KOPT-K1 (cell line): ENCODE data around the gene CYTH3.
"Not testable (repeated sequence)": the region's sequence is repeated elsewhere in the genome, so short reads cannot be mapped to it uniquely, and the experiment has no call there.

ENCODE experiments used
- H3K27ac ChIP-seq: fragments of 200-600 bp; sonication (generic); 2 replicates; pipeline ENCODE4 v1.5.1; 2016; ENCODE audit warnings: antibody characterized with exemption, mild to moderate bottlenecking, low read depth, low read length; ENCODE audit not compliant: poor library complexity, severe bottlenecking
- H3K36me3 ChIP-seq: fragments of 200-600 bp; sonication (generic); 2 replicates; pipeline ENCODE4 v1.5.1; 2017; ENCODE audit warnings: antibody characterized with exemption, mild to moderate bottlenecking, low read length, moderate library complexity; ENCODE audit not compliant: insufficient read depth
- H3K9me3 ChIP-seq: fragments of 200-600 bp; sonication (generic); 2 replicates; pipeline ENCODE4 v1.5.1; 2017; ENCODE audit warnings: antibody characterized with exemption, low read length, mild to moderate bottlenecking; ENCODE audit not compliant: insufficient read depth, poor library complexity, severe bottlenecking

The CYTH3 gene

DNA sequence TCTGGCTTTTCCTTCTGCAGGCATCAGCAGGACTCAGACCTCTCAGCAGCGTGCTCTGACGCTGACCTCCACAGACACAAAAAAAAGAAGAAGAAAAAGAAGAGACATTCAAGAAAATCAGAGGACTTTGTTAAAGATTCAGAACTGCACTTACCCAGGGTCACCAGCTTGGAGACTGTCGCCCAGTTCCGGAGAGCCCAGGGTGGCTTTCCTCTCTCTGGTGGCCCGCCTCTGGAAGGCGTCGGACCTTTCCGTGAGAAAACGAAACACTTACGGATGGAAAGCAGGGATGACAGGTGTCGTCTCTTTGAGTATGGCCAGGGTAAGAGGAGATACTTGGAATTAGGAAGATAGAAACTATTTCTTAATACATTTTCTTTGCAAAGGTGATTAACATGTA, 115.7 kb downstream of the CYTH3 start:
- H3K27ac ChIP-seq = no peak overlapping the region
- H3K9me3 ChIP-seq = no peaks in the 10 kb centered on the region
- peaks cover 100% of the 10 kb centered on the region for H3K36me3 ChIP-seq

DNA sequence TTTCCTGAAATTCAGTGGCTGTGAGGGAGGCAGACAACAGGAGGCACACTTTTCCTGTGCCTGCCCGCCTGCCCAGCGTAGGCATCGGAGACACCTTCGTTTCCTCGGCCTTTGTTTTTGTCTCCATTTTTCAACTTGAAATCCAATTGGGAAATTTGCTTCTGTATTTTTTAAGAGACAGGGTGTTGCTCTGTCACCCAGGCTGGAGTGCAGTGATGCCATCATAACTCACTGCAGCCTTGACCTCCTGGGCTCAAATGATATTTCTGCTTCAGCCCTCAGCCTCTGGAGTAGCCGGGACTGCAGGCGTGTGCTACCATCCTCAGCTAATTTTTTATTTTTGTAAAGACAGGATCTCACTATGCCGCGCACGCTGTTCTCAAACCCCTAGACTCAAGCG, 116.8 kb downstream of the CYTH3 start:
- H3K9me3 ChIP-seq = no peaks in the 10 kb centered on the region
- H3K36me3 ChIP-seq = peaks cover 100% of the 10 kb centered on the region
- no peak overlapping the region for H3K27ac ChIP-seq

DNA sequence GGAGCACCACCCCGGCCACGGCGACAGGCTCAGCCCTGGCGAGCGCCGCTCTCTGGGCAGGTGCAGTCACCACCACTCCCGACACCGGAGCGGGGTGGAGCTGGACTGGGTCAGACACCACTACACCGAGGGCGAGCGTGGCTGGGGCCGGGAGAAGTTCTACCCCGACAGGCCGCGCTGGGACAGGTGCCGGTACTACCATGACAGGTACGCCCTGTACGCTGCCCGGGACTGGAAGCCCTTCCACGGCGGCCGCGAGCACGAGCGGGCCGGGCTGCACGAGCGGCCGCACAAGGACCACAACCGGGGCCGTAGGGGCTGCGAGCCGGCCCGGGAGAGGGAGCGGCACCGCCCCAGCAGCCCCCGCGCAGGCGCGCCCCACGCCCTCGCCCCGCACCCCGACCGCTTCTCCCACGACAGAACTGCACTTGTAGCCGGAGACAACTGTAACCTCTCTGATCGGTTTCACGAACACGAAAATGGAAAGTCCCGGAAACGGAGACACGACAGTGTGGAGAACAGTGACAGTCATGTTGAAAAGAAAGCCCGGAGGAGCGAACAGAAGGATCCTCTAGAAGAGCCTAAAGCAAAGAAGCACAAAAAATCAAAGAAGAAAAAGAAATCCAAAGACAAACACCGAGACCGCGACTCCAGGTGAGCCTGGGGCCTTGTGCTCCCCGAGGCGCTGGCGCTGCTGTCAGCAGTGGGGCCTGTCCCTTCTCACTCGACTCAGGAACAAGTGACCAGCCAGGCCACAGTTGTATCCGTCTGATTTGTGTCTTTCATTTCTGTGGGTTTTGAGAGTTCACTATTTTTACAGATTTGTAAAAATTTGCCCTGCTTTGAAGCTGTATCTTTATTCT, 117.7 kb downstream of the CYTH3 start:
- peaks cover 100% of the 10 kb centered on the region for H3K36me3 ChIP-seq
- no peak overlapping the region for H3K27ac ChIP-seq
- no peaks in the 10 kb centered on the region for H3K9me3 ChIP-seq

DNA sequence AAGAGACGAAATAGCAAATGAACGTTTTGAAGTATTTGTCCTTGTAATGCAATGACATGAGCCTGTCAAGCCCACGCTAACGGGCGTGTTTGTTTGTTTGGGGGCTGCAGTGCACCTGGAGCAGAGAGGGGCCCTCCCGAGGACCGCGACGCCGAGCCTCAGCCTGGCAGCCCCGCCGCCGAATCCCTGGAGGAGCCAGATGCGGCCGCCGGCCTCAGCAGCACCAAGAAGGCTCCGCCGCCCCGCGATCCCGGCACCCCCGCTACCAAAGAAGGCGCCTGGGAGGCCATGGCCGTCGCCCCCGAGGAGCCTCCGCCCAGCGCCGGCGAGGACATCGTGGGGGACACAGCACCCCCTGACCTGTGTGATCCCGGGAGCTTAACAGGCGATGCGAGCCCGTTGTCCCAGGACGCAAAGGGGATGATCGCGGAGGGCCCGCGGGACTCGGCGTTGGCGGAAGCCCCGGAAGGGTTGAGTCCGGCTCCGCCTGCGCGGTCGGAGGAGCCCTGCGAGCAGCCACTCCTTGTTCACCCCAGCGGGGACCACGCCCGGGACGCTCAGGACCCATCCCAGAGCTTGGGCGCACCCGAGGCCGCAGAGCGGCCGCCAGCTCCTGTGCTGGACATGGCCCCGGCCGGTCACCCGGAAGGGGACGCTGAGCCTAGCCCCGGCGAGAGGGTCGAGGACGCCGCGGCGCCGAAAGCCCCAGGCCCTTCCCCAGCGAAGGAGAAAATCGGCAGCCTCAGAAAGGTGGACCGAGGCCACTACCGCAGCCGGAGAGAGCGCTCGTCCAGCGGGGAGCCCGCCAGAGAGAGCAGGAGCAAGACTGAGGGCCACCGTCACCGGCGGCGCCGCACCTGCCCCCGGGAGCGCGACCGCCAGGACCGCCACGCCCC, 118.5 kb downstream of the CYTH3 start:
- no peaks in the 10 kb centered on the region for H3K9me3 ChIP-seq
- peaks cover 100% of the 10 kb centered on the region for H3K36me3 ChIP-seq
- H3K27ac ChIP-seq = no peak overlapping the region

DNA sequence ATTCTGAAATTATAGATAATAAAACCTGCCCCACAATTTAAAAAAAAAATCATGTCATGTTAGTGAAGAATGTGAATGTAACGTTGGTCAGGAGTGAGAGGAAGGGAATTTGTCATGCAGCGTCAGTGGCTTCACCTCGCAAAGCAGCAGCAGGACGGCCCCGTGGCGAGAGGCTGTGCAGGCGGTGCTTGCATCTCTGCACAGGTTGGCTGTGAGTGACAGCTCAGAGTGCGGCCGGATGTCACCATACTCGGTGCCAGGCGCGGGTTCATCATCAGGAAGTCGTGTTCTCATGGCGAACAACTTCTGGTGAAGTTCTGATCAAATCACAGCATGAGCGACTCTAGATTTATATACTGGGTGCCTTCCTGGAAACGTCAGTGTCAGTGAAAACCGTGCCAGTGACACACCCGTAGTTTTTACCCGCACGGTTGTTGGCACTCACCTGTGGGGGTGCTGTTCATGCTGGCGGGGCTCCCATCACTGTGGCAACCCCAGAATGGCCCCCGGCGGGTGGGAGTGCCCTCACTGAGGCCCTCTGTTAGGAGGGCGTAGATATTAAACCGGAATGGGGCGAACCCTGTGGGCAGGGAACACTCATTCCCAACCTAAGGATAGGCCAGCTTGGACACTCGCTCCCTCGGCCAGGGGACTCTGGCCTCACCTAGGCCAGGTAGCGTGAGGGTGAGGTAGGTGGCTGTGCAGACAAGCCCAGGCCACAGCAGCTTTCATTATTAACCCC, 120.3 kb downstream of the CYTH3 start:
- Histone ChIP-seq H3K36me3 (peaks cover 100% of the 10 kb centered on the region), H3K27ac (no peak overlapping the region), H3K9me3 (no peaks in the 10 kb centered on the region)

DNA sequence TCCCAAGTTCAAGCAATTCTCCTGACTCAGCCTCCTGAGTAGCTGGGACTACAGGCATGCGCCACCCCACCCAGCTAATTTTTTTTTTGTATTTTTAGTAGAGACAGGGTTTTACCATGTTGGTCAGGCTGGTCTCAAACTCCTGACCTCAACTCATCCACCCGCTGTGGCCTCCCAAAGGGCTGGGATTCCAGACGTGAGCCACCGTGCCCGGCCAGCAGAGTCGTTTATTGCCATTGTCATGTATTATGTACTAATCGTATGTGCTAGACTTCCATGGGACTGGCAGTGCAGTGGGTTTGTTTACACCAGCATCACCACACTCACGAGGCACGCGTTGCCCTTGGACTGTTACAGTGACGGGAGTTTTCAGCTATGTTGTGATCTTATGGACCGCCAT, 120.9 kb downstream of the CYTH3 start:
- peaks cover 100% of the 10 kb centered on the region for H3K36me3 ChIP-seq
- not testable (repeated sequence) for H3K9me3 ChIP-seq, H3K27ac ChIP-seq

DNA sequence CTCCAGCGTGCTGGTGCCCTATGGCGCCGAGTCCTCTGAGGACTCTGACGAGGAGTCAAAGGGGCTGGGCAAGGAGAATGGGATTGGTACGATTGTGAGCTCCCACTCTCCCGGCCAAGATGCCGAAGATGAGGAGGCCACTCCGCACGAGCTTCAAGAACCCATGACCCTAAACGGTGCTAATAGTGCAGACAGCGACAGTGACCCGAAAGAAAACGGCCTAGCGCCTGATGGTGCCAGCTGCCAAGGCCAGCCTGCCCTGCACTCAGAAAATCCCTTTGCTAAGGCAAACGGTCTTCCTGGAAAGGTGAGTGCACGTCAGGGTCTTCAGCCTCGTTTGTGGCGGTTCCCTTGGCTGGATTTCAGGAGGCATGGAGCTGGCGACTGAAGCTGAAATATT, 122.4 kb downstream of the CYTH3 start:
- no peak overlapping the region for H3K27ac ChIP-seq
- no peaks in the 10 kb centered on the region for H3K9me3 ChIP-seq
- H3K36me3 ChIP-seq = peaks cover 100% of the 10 kb centered on the region

DNA sequence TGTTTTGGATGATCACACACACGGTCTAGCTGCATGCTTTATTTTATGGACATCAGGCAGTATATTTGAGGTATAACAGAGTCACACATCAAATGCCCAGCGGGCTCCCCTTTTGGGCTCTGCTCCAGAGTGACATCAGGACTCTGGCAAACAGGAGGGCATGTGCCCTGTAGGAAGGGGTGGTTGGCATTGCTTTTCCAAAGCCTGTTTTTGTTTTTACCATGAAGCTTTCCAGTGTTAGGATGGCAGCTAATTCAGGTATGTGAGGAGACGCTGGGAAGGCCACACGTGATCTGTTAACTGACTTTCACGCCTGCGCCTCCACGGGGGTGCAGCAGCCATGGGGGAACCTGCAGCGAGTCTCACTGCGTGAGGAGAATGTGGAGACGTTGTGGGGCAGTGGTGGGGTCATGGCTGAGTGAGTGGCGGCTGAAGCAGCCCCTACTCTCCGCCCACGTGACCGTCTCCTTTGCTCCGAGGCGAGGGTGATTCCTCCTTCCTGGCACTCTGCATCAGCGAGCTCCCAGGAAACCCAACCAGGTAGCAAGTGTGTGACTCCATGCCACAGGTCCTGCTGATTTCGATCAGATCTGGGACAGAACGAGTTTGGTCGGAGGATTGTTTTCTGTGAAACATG, 123.6 kb downstream of the CYTH3 start:
- Histone ChIP-seq H3K36me3 (peaks cover 100% of the 10 kb centered on the region), H3K9me3 (no peaks in the 10 kb centered on the region), H3K27ac (no peak overlapping the region)

DNA sequence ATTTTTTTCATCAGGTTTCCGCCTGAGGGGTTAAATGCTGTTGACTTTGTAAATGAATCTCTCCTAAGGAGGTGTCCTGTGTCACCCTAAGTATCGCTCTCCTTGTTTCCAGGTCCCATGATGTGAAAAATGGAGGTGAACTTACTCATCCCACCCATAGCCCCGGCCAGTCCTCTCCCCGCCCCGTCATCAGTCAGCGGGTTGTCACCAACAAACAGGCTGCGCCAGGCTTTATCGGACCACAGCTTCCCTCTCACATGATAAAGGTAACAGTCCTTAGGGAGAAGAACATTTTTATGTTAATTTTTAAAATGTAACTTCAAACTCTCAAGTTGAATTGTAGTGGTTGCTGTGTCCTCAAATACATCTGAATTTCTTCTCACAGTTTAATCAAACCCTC, 124.8 kb downstream of the CYTH3 start:
- H3K36me3 ChIP-seq = peaks cover 98% of the 10 kb centered on the region
- no peak overlapping the region for H3K27ac ChIP-seq

DNA sequence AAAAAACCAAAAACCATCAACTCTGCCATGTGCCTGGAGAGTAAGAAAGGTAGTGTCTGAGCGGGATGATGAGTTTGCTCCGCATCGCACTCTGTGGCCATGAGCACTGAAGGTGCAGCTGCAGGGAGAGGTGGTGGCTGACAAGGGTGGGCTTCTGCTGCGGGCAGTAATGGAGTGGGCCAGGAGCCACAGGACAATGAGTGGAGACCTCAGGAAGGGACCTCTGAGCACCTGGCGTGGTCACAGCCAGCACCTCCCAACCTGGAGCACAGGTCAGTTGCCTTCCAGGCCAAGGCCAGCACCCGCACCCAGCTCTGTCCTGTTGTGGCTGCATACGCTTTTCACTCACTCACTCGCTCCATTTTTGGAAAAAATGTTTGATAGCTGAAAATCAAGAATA, 125.8 kb downstream of the CYTH3 start:
- Histone ChIP-seq H3K9me3 (no peaks in the 10 kb centered on the region), H3K27ac (no peak overlapping the region), H3K36me3 (peaks cover 98% of the 10 kb centered on the region)

More for the DNA sequence above, 124.8 kb downstream of the CYTH3 start:
- no peaks in the 10 kb centered on the region for H3K9me3 ChIP-seq

DNA sequence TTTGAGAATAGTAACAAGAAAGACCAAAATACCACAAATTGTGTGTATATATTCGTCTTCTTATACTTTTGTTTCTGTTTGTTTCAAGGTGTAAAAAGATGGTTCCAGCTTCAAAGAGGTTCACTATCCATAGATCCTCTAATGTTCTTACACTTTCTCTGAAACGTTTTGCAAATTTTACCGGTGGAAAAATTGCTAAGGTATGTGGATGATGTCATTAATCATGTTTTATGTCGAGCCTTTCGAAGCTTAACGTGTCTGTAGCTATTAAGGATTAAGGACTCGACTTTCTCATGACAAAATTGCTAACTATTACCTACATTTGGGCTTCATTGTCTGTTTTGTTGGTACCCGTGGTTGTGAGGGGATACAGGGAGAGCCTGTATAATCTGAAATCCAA, 128.4 kb downstream of the CYTH3 start:
- peaks cover 96% of the 10 kb centered on the region for H3K36me3 ChIP-seq

DNA sequence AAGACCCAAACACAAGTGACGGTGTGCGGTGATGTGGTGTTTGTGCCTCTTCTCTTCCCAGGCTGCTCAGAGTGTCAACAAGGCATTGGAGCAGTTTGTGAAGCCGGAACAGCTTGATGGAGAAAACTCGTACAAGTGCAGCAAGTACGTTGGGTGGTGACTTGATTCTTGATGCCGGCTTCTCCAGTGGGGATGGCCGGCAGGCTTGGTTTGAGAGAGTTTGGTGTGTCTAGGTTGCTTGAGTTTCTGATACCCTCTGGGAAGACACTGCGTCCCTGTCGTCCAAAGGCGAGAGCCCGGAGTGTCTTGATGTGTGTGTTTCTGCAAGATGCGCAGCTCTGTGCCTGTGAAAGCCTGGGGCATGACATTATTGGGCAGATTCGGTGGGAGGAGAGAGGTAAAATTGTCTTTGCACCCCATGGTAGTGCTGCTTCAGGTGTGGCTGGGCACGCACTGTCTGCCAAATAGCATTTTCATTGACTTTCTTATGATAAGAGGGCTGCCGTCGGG, 129.5 kb downstream of the CYTH3 start:
- H3K36me3 ChIP-seq = peaks cover 96% of the 10 kb centered on the region
- H3K27ac ChIP-seq = no peak overlapping the region
- no peaks in the 10 kb centered on the region for H3K9me3 ChIP-seq

More for the DNA sequence above, 128.4 kb downstream of the CYTH3 start:
- Histone ChIP-seq H3K9me3 (no peaks in the 10 kb centered on the region), H3K27ac (no peak overlapping the region)

DNA sequence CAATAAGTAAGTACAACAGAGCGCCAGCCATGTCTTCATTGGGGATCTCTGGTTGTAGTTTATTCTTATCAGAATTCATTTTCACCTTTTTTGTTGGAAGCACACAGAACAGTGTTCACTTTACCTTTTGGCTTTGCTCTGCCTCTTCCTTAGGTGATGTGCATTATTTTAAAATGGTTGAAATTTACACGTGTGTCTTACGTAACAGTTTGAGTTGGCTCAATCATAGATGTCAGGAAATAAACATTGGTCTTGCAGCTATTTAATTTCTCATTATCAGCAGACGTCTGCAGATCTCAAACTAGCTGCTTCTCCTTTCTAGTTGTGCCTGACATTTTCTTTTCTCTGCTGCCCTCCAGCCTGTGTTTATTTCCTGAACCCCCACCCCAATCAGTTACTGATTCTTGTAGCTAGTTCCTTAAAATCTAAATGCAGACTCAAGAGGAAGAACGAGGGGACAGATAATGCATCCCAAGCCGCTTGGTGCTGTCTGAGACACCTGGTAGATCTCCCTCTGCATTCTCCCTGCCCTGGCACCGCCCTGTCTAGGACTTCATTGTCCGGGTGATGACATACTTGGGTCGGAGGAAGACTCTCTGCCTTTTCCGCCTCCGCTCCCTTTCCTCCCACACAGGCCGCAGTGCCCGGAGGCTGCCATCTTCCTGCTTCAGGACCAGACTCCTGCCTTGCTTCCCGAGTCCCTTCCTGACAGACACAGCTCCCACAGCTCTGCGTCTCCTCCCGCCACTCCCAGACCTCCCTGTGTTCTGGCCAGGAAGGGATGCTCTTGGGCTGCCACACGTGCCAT, 133.0 kb downstream of the CYTH3 start:
- no peak overlapping the region for H3K27ac ChIP-seq
- H3K36me3 ChIP-seq = peaks cover 92% of the 10 kb centered on the region
- no peaks in the 10 kb centered on the region for H3K9me3 ChIP-seq

DNA sequence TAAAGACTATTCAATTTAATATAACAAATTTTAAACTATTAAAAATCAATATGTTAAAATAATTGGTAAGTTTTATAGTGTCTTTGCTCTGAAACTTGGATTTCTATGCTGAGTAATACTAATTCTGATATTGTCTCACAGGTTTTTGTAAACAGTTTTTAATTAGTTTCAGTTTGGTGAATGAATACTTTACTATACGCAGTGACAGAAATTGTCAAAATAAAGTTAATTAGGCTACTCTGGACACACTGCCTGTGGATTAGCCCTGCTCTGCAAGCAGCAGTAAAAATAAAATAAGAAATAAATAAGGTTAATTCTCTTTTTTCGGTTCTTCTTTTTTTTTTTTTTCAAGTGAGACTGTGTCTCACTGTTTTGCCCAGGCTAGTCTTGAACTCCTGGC, 135.9 kb downstream of the CYTH3 start:
- peaks cover 94% of the 10 kb centered on the region for H3K36me3 ChIP-seq
- H3K27ac ChIP-seq = no peak overlapping the region
- no peaks in the 10 kb centered on the region for H3K9me3 ChIP-seq
